Stimulated activated CD4-positive, alpha-beta T cell treated with anti-CD3 and anti-CD28 coated beads, Interleukin-12 subunit alpha, Interleukin-12 subunit beta, amount 100 ng/mL, for 24 hours (primary cell): ENCODE data around the gene WSCD2.

Experiments used
- DNase-seq, 2 experiments: peaks; one replicate each; pipeline ENCODE4 v3.0.0-alpha.2; 2020; ENCODE audit warnings: low read depth in 2 of 2

WSCD2 gene

GRCh38 chr12:108109504-108109903, 19.6 kb upstream of the WSCD2 start:
- no peak for DNase-seq

GRCh38 chr12:108109954-108110353, 19.1 kb upstream of the WSCD2 start:
- no peak for DNase-seq

GRCh38 chr12:108110844-108111243, 18.2 kb upstream of the WSCD2 start:
- DNase-seq = no peak

GRCh38 chr12:108112832-108113556, 16.1 kb upstream of the WSCD2 start:
- no peak for DNase-seq

GRCh38 chr12:108115123-108116121, 13.7 kb upstream of the WSCD2 start:
- no peak for DNase-seq

- no peak for DNase-seq
Observed at GRCh38 chr12:108116254-108116653, 12.8 kb upstream of the WSCD2 start.

- no peak for DNase-seq
Observed at GRCh38 chr12:108116699-108117098, 12.4 kb upstream of the WSCD2 start.

GRCh38 chr12:108117163-108117849, 11.8 kb upstream of the WSCD2 start:
- no peak for DNase-seq

- DNase-seq = no peak
Observed at GRCh38 chr12:108117902-108118301, 11.2 kb upstream of the WSCD2 start.

GRCh38 chr12:108119126-108119973, 9.7 kb upstream of the WSCD2 start:
- no peak for DNase-seq

- DNase-seq = no peak
Observed at GRCh38 chr12:108119974-108120862, 8.9 kb upstream of the WSCD2 start.

- DNase-seq = no peak
Observed at GRCh38 chr12:108120863-108121165, 8.3 kb upstream of the WSCD2 start.

- DNase-seq = no peak
Observed at GRCh38 chr12:108121320-108121719, 7.8 kb upstream of the WSCD2 start.

- DNase-seq = no peak
Observed at GRCh38 chr12:108121728-108122471, 7.2 kb upstream of the WSCD2 start.

GRCh38 chr12:108122644-108123043, 6.4 kb upstream of the WSCD2 start:
- DNase-seq = no peak

GRCh38 chr12:108123402-108123801, 5.7 kb upstream of the WSCD2 start:
- no peak for DNase-seq

GRCh38 chr12:108125073-108125472, 4.0 kb upstream of the WSCD2 start:
- DNase-seq = no peak

- no peak for DNase-seq
Observed at GRCh38 chr12:108126212-108126611, 2.9 kb upstream of the WSCD2 start.

- no peak for DNase-seq
Observed at GRCh38 chr12:108126990-108127501, 2.0 kb upstream of the WSCD2 start.

- DNase-seq = no peak
Observed at GRCh38 chr12:108127654-108128053, 1.4 kb upstream of the WSCD2 start.
